GM12872 (cell line): ENCODE data around the gene ENO1.

ENCODE experiments used
- TF ChIP-seq, protein P1 (sequence below): IDR thresholded peaks from 3 replicates; pipeline ENCODE4 v1.5.1; 2011; ENCODE audit warnings: low read depth, mild to moderate bottlenecking, low read length, moderate library complexity; ENCODE audit not compliant: insufficient read depth

ENO1 gene

DNA sequence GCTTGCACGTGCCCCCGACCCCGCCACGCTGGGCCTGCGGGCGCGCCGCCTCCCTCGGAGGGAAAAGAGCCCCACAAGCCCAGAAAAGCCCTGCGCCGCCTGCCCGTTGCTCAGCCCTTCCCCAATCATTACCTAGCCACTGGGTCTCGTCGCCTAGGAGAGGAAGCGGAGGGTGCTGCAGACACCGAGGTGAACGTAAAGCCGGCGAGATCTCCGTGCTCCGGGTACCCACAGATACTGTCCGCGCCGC, at the start of gene ENO1:
Gene ENO1, minus strand, starts transcription at position 239 of the 250 bp plus-strand sequence. CDS start 3,778 bp downstream, outside the sequence.
- TF ChIP-seq, protein P1, sequence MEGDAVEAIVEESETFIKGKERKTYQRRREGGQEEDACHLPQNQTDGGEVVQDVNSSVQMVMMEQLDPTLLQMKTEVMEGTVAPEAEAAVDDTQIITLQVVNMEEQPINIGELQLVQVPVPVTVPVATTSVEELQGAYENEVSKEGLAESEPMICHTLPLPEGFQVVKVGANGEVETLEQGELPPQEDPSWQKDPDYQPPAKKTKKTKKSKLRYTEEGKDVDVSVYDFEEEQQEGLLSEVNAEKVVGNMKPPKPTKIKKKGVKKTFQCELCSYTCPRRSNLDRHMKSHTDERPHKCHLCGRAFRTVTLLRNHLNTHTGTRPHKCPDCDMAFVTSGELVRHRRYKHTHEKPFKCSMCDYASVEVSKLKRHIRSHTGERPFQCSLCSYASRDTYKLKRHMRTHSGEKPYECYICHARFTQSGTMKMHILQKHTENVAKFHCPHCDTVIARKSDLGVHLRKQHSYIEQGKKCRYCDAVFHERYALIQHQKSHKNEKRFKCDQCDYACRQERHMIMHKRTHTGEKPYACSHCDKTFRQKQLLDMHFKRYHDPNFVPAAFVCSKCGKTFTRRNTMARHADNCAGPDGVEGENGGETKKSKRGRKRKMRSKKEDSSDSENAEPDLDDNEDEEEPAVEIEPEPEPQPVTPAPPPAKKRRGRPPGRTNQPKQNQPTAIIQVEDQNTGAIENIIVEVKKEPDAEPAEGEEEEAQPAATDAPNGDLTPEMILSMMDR, result no peak

DNA sequence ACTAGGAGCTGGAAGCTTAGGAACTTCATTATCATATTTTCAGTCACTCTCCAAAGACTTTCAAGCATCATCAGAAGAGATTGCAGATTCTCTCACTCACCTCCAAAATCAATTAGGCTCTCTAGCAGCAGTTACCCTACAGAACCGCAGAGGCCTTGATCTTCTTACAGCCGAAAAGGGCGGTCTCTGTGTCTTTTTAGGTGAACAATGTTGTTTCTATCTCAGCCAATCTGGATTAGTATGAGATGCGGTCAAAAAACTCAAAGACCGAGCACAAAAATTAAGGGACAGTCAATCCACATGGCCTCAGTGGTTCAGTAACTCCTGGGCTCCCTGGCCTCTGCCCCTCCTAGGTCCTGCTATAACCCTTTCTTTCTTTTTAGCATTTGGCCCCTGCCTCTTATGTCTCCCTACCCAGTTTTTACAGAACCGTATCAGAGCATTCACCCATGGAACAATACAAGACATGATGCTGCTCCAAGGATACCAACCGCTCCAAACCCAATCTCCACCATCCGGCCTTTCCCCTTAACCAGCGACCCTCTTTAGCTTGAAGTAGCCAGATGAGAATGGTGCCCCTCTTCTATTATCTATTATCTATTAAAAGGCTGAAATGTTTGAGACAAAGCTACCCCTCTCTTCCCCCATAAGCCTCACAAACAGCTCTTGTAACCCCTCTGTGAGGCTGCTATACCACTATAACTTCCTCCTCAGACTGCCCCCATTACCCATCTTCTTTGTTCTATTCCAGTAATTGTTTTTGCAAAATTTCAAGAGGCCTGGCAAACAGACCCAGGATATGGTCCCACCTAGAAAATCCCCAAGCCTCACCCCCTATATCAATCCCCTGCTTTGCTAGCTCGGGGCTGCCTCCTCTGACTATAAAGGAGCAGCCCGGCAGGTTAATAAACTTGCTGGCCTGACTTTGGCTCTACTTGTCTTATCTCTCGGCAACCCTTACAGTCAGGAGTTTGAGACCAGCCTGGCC, 48.5 kb upstream of the ENO1 start:
- TF ChIP-seq, protein P1, result no peak

DNA sequence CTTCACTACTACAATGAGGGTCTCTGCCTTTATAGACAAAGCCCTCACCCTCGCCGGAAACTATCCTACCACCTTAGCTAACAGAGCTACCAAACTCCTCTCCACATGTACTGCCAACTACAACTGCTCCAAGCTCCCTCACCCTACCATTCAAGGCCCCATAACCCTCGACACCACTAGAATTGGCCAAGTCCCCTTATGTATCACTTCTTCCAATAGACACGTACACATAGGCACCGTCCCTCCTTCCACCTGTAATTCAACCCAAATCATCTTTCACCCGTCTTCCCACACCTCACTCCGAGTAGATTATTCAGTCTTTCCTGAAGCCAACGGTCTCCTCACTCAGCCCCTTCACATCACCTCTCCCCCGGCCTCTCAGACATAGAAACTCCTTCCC, 47.5 kb upstream of the ENO1 start:
- TF ChIP-seq, protein P1, result no peak

- TF ChIP-seq, protein P1, result no peak
Measured at GRCh38 chr1:8925406-8925805, 46.9 kb upstream of the ENO1 start.

- TF ChIP-seq, protein P1, result no peak
Measured at GRCh38 chr1:8922962-8923361, 44.5 kb upstream of the ENO1 start.

DNA sequence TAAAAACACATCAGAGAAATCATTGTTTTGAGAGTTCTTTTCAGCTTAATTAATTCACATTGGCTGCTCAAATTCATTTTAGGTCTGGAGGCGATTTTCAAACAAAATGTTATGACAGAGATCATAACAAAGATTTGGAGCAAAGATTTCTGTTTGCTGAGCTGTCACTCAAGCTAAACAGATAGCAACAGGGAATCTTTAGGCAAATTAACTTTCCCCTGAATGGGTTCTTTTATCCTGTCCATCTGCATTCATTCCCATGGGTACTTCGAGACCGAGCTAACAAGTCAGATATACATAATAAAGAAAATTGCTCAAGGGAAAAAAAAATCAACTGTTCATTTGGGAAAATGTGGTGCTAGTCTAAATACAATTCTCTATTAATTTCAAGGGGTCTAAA, 37.0 kb upstream of the ENO1 start:
- TF ChIP-seq, protein P1, result no peak

DNA sequence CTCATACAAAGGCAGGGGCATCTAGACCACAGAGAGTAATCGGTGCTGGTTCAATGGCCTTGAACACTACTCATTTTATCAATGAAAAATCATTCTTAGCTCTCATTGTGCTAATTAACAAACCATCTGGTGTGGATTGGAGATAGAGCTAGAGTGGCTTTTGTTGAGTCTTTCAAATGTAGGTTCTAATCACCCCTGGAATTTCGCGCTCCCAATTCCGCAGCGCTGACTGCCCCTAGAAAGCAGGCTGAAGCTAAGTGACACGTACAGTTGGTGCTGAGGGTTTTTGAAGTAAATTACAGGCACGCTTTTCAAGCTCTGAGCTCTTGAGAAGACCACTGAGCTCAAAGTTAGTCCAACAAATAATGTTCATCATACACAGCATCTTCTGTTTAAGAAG, 36.0 kb upstream of the ENO1 start:
- TF ChIP-seq, protein P1, result no peak
